ENCODE results near the gene CFAP73.
"Not testable (repeated sequence)": the region's sequence is repeated elsewhere in the genome, so short reads cannot be mapped to it uniquely, and the experiment has no call there.

The CFAP73 gene

DNA sequence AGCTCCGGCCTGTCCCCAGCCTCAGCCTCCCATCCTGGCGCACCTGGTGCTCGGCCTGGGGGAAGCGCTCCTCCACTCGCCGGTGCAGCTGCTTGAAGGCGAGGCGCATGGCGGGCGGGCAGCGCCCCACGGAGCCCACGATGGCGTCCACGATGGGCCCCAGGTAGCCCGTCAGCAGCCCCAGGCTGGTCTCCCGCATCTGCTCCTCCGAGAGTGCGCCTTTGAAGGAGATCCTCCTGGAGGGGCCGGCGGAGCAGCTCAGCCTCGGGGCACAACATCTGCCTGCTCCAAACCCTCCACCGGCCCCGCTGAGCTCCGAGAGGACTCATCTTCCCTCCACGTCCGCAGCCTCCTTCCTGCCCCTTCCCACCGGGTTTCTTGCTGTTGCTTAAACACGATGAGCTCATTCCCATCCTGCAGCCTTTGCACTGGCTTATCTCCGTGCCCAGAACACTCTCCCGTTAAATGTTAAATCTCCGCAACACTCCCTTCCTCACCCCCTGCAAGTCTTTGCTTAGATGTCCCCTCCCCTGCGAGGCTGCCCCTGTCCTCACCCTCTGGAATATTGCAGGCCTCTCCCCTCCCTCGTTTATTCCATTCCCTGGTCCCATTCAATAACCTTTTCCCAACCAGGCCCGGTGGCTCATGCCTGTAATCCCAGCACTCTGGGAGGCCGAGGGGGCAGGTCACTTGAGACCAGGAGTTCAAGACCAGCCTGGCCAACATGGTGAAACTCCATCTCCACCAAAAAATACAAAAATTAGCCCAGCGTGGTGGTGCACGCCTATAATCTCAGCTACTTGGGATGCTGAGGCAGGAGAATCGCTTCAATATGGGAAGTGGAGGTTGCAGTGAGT, 37.3 kb upstream of the CFAP73 start:
- TF ChIP-seq, protein P1, sequence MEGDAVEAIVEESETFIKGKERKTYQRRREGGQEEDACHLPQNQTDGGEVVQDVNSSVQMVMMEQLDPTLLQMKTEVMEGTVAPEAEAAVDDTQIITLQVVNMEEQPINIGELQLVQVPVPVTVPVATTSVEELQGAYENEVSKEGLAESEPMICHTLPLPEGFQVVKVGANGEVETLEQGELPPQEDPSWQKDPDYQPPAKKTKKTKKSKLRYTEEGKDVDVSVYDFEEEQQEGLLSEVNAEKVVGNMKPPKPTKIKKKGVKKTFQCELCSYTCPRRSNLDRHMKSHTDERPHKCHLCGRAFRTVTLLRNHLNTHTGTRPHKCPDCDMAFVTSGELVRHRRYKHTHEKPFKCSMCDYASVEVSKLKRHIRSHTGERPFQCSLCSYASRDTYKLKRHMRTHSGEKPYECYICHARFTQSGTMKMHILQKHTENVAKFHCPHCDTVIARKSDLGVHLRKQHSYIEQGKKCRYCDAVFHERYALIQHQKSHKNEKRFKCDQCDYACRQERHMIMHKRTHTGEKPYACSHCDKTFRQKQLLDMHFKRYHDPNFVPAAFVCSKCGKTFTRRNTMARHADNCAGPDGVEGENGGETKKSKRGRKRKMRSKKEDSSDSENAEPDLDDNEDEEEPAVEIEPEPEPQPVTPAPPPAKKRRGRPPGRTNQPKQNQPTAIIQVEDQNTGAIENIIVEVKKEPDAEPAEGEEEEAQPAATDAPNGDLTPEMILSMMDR (conservative IDR thresholded peaks at IDR 0.05): no peak
- no peak for TF ChIP-seq ZFX (IDR thresholded peaks at IDR 0.05)

GRCh38 chr12:113113397-113113796, 36.1 kb upstream of the CFAP73 start:
- TF ChIP-seq, protein P1 (conservative IDR thresholded peaks at IDR 0.05): no peak
- TF ChIP-seq ZFX (IDR thresholded peaks at IDR 0.05): no peak
- H3K27ac ChIP-seq: no peak overlapping the region

More for the DNA sequence above, 37.3 kb upstream of the CFAP73 start:
- no peak overlapping the region for H3K27ac ChIP-seq

DNA sequence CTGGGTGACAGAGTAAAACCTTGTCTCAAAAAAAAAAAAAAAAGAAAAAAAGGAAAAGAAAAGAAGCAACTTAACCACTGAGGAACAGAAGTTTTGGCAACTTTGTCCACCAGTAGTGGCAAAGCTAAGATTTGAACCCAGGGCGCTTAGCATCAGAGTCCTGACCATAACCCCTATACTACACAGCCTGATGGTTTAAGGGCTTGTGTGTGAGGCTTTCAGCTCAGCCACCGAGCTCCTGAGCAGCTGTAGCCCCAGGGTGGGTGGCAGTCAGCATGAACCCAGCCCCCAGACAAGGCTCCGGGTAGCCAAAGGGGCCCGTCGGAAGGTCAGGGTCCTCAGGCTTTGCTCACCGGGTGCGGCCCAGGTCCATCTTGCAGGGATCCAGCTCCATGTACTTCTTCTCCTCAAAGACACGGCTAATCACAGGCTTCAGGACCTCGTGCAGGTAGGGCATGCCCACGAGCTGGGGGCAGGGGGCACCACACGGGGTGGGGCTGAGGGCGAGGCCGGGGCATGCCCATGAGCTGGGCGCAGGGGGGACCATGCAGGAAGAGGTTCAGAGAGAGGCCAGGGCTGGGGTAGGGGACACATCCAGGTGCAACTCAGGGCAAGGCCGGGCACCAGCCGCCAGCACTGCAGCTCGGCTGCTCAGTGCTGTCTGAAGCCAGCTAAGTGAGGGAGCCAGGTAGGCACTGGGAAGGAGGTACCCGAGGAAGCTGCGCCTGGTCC, 34.9 kb upstream of the CFAP73 start:
- TF ChIP-seq, protein P1 (conservative IDR thresholded peaks at IDR 0.05): no peak
- TF ChIP-seq ZFX (IDR thresholded peaks at IDR 0.05): no peak
- no peak overlapping the region for H3K27ac ChIP-seq

DNA sequence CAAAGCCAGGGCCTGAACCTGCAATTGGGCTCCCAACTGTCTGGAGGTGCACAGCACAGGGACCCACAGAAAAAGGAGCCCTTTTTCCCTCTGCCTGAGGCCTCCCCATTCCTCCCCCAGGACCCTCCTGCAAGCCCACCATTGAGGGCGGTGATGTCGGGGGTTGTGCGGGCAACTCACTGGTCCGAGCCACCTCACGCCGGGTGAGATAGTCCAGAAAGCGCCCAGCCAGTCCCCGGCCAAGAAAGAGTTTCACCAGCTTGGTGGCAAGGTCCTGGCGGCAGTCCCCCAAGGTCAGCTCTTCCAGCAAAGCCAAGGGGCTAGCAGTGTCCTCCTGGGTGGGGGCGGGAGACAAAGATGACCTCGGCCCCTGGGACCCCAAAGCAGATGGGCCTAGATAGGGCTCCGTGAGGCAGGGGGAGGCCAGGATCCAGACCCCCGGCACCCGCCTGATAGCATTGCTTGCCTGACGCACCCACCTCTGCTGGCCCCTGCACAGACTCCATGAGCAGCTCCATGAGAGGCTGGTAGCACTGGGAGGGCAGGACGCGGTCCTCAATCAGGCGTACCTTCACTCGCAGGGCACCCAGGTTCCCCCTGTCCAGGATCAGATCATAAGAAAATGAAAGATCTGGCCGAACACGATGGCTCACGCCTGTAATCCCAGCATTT, 33.9 kb upstream of the CFAP73 start:
- no peak for TF ChIP-seq ZFX (IDR thresholded peaks at IDR 0.05)
- TF ChIP-seq, protein P1 (conservative IDR thresholded peaks at IDR 0.05): no peak
- no peak overlapping the region for H3K27ac ChIP-seq

DNA sequence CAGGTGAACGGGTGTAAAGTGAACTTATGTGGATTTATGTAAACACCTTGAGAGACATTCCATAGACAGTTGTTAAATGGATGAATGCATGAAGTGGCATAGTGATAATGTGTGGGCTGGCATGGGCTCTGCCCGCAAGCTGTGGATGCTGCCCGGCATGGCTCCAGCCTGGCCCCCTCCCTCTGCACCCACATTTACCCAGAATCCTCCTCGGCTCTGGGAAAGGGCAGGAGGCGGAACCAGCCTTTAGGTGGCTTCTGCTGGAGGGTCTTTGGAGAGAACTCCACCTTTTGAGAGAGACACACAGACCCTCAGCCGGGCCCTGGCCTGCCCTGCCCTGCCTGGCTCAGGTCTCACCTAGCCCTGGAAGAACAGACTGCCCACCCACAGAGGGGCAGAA, 32.6 kb upstream of the CFAP73 start:
- H3K27ac ChIP-seq: no peak overlapping the region
- TF ChIP-seq, protein P1 (conservative IDR thresholded peaks at IDR 0.05): no peak
- TF ChIP-seq ZFX (IDR thresholded peaks at IDR 0.05): no peak

DNA sequence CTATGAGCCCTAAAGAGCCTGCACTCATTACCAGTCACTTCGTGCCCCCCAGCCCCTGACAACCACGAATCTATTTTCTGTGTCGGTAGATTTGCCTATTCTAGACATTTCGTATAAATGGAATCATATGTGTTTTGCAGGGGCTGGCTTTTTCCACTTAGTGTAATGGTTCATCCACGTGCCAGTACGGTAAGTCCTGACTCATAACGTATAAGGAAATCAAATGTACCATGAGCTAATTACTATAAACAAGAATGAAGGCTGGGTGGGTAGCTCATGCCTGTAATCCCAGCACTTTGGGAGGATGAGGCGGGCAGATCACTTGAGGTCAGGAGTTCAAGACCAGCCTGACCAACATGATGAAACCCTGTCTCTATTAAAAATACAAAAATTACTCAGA, 31.8 kb upstream of the CFAP73 start:
- not testable (repeated sequence) for H3K27ac ChIP-seq

DNA sequence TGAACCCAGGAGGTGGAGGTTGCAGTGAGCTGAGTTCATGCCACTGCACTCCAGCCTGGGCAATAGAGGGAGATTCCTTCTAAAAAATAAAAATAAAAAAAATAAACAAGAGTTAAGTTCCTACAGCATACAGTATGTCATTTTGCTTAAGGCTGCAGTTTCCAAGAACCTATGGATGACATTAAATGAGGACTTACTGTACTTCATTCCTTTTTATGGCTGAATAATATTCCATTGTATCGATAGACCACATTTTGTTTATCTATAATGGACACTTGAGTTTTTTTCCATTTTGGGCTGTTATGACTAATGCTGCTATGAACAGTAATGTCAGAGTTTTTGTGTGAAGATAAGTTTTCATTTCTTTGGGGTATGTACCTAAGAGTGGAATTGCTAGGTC, 31.4 kb upstream of the CFAP73 start:
- no peak for TF ChIP-seq ZFX (IDR thresholded peaks at IDR 0.05)
- TF ChIP-seq, protein P1 (conservative IDR thresholded peaks at IDR 0.05): no peak
- H3K27ac ChIP-seq: no peak overlapping the region
